ENCODE results near the gene FCN3. TPM values are rescaled to one million over a fixed set of nuclear protein-coding genes. Genes with fewer than 3 reads are reported as not detected.
A peak's percentile ranks its signal among the peaks of the same experiment; 100 is the strongest.
"Not testable (repeated sequence)": the region's sequence is repeated elsewhere in the genome, so short reads cannot be mapped to it uniquely, and the experiment has no call there.

The FCN3 gene
- total RNA-seq, 2 experiments from 2014 or later = not detected

GRCh38 chr1:27405598-27406361 is 31.2 kb upstream of the FCN3 start:
- ChIA-PET POLR2A (interaction anchor here (0.6 to 1.2 kb wide), 3 partner anchors 40 to 156 kb away, joined by 3 to 5 read pairs (median 3); partner anchors contain the start of gene WASF2), CTCF (ENCODE audit: unreplicated experiment) (interaction anchor here (0.6 kb wide), 1 partner anchor 93 kb away, joined by 3 read pairs; no protein-coding TSS in a partner anchor)
- intact Hi-C loops (cut with micrococcal nuclease; ENCODE audit: unreplicated experiment); H3K79me2 ChIP-seq (ENCODE audit: insufficient read depth, low read depth, low read length); H2AFZ ChIP-seq (ENCODE audit: low read length); H4K20me1 ChIP-seq (ENCODE audit: insufficient read depth, low read length); DNase-seq (ENCODE audit: low spot score); H3K9me3 ChIP-seq (ENCODE audit: low read length); H3K4me3 ChIP-seq (ENCODE audit: low read depth, low read length, poor library complexity, severe bottlenecking); BruUV-seq (replicated peaks); H3K9me2 ChIP-seq (ENCODE audit: insufficient read depth, low read length): not testable (repeated sequence)
- TF ChIP-seq CTCF (conservative IDR thresholded peaks at IDR 0.05; ENCODE audit: low read length) = peak; percentile 43; the same call in 1 of the 2 replicates
- H3K36me3 ChIP-seq (ENCODE audit: insufficient read depth, low read length) = peaks cover 36% of the 10 kb centered on the region
- peak overlapping the region; percentile 61; the same call in 1 of the 2 replicates for H3K4me2 ChIP-seq (ENCODE audit: low read length)
- peaks cover 67% of the 10 kb centered on the region for H3K4me1 ChIP-seq (ENCODE audit: insufficient read depth, low read length, poor library complexity, severe bottlenecking)
- H3K27ac ChIP-seq (ENCODE audit: low read depth, low read length, poor library complexity, severe bottlenecking) = peak overlapping the region; percentile 86

GRCh38 chr1:27405074-27405473 is 30.4 kb upstream of the FCN3 start:
- no peaks in the 10 kb centered on the region for H3K9me3 ChIP-seq (ENCODE audit: low read length)
- ChIA-PET POLR2A (interaction anchor here (1.1 to 1.2 kb wide), 2 partner anchors 41 to 85 kb away, joined by 3 read pairs; partner anchors contain the start of gene WASF2), CTCF (ENCODE audit: unreplicated experiment) (interaction anchor here (0.6 kb wide), 2 partner anchors 92 to 170 kb away, joined by 3 read pairs; no protein-coding TSS in a partner anchor)
- TF ChIP-seq EZH2phosphoT487 (IDR thresholded peaks at IDR 0.05; ENCODE audit: borderline replicate concordance, low read depth, low read length) (no peak), CTCF (conservative IDR thresholded peaks at IDR 0.05; ENCODE audit: low read length) (no peak)
- intact Hi-C loops (cut with micrococcal nuclease; ENCODE audit: unreplicated experiment) = no loop called here
- H3K4me2 ChIP-seq (ENCODE audit: low read length) = no peak overlapping the region
- no TSS peak for BruUV-seq (replicated peaks)
- H4K20me1 ChIP-seq (ENCODE audit: insufficient read depth, low read length) = no peaks in the 10 kb centered on the region
- peaks cover 67% of the 10 kb centered on the region for H3K4me1 ChIP-seq (ENCODE audit: insufficient read depth, low read length, poor library complexity, severe bottlenecking)
- DNase-seq (ENCODE audit: low spot score) = no peak
- H2AFZ ChIP-seq (ENCODE audit: low read length) = no peak overlapping the region
- peaks cover 29% of the 10 kb centered on the region for H3K36me3 ChIP-seq (ENCODE audit: insufficient read depth, low read length)
- H3K4me3 ChIP-seq (ENCODE audit: low read depth, low read length, poor library complexity, severe bottlenecking) = no peak overlapping the region
- no peaks in the 10 kb centered on the region for H3K79me2 ChIP-seq (ENCODE audit: insufficient read depth, low read depth, low read length)
- no peaks in the 10 kb centered on the region for H3K9me2 ChIP-seq (ENCODE audit: insufficient read depth, low read length)
- H3K27ac ChIP-seq (ENCODE audit: low read depth, low read length, poor library complexity, severe bottlenecking) = peak overlapping the region; percentile 86
